Breast epithelium (tissue), 4 donors: ENCODE measurements around the gene PHACTR1. TPM values are rescaled to one million over a fixed set of nuclear protein-coding genes. Genes with fewer than 3 reads are reported as not detected.

ENCODE experiments used
- DNase-seq, 2 donors: peaks; one replicate each; pipeline ENCODE4 v3.0.0-alpha.2; 2019; ENCODE audit warnings: low spot score in 2 of 2
- H3K27ac ChIP-seq, 2 donors: fragments of 200-600 bp; sonication (generic) in 1 of 2; one replicate each; pipeline ENCODE4 v1.5.1; 2016 to 2019; ENCODE audit warnings: mild to moderate bottlenecking in 1 of 2
- H3K27me3 ChIP-seq, 2 donors: fragments of 200-600 bp; sonication (generic) in 1 of 2; one replicate each; pipeline versions ENCODE4 v1.5.1 to v1.6.0; 2017 to 2019; ENCODE audit warnings: control low read depth in 1 of 2, mild to moderate bottlenecking in 1 of 2
- H3K36me3 ChIP-seq: fragments of 200-600 bp; one replicate; pipeline ENCODE4 v1.5.1; 2019
- H3K4me1 ChIP-seq, 2 donors: fragments of 200-600 bp; sonication (generic); one replicate each; pipeline ENCODE4 v1.5.1; 2016 to 2019; ENCODE audit warnings: control low read depth in 1 of 2
- H3K4me3 ChIP-seq, 3 donors: fragments of 200-600 bp; sonication (generic); 1 replicate in 2 of 3; 2 replicates in 1 of 3; pipeline ENCODE4 v1.5.1; 2016 to 2019; ENCODE audit warnings: mild to moderate bottlenecking in 3 of 3, moderate library complexity in 2 of 3
- H3K9me3 ChIP-seq, 2 donors: fragments of 200-600 bp; sonication (generic) in 1 of 2; one replicate each; pipeline ENCODE4 v1.5.1; 2016 to 2019; ENCODE audit warnings: control low read depth in 1 of 2
- CTCF ChIP-seq, 3 donors: fragments of 450-650 bp; IDR thresholded peaks; one replicate each; pipeline ENCODE4 v1.5.1; 2016 to 2017; ENCODE audit warnings: antibody characterized with exemption in 3 of 3, mild to moderate bottlenecking in 3 of 3, moderate library complexity in 3 of 3
- POLR2A ChIP-seq: fragments of 450-650 bp; IDR thresholded peaks from one replicate; pipeline ENCODE4 v1.6.1; 2016; ENCODE audit warnings: antibody characterized with exemption, mild to moderate bottlenecking, moderate library complexity
- POLR2AphosphoS5 ChIP-seq, 3 donors: sonication (generic); formaldehyde crosslinking; IDR thresholded peaks; one replicate each; pipeline ENCODE4 v1.6.1; 2017; ENCODE audit warnings: antibody characterized with exemption in 3 of 3
- intact Hi-C: fragments of 100-400 bp; cut with DNase I; formaldehyde crosslinking; loops from one replicate; pipeline ENCODE4 v1.15.1; 2023; ENCODE audit warnings: low total_unique reads
- total RNA-seq, 3 donors: library from RNA; depleted of rRNA; stranded (reverse); fragments of >200 nt; gene quantifications; one replicate each; pipeline ENCODE4 v1.1.0, GENCODE V29; 2016

The PHACTR1 gene
- total RNA-seq, 3 donors from 2014 or later = 4.1 to 5.6 (median 4.6) TPM

- Histone ChIP-seq H3K4me1 (no peaks in the 10 kb centered on the region), H3K27ac (no peak overlapping the region), H3K9me3 (no peaks in the 10 kb centered on the region), H3K27me3 (no peaks in the 10 kb centered on the region), H3K4me3 (no peak overlapping the region), H3K36me3 (no peaks in the 10 kb centered on the region)
- TF ChIP-seq POLR2AphosphoS5 (IDR thresholded peaks at IDR 0.05) (no peak), POLR2A (no peak), CTCF (IDR thresholded peaks at IDR 0.05) (no peak)
- intact Hi-C loops = no loop called here
- DNase-seq = no peak
Measured at GRCh38 chr6:13212096-13212495, 495.5 kb downstream of the PHACTR1 start.

GRCh38 chr6:13212538-13212937 lies 496.0 kb downstream of the PHACTR1 start:
- Histone ChIP-seq H3K9me3 (no peaks in the 10 kb centered on the region), H3K4me3 (no peak overlapping the region), H3K27ac (no peak overlapping the region), H3K4me1 (no peaks in the 10 kb centered on the region), H3K36me3 (no peaks in the 10 kb centered on the region), H3K27me3 (no peaks in the 10 kb centered on the region)
- intact Hi-C loops = no loop called here
- TF ChIP-seq POLR2AphosphoS5 (IDR thresholded peaks at IDR 0.05) (no peak), CTCF (IDR thresholded peaks at IDR 0.05) (no peak), POLR2A (no peak)
- no peak for DNase-seq

GRCh38 chr6:13215390-13215789 lies 498.8 kb downstream of the PHACTR1 start:
- no peak for DNase-seq
- intact Hi-C loops = no loop called here
- no peaks in the 10 kb centered on the region for H3K9me3 ChIP-seq
- no peak overlapping the region for H3K27ac ChIP-seq
- no peak for TF ChIP-seq CTCF (IDR thresholded peaks at IDR 0.05)
- no peak for TF ChIP-seq POLR2AphosphoS5 (IDR thresholded peaks at IDR 0.05)
- no peak for TF ChIP-seq POLR2A
- H3K4me3 ChIP-seq = no peak overlapping the region
- H3K4me1 ChIP-seq = no peaks in the 10 kb centered on the region
- H3K36me3 ChIP-seq = no peaks in the 10 kb centered on the region
- H3K27me3 ChIP-seq = no peaks in the 10 kb centered on the region

- no peaks in the 10 kb centered on the region for H3K27me3 ChIP-seq
- intact Hi-C loops = no loop called here
- no peaks in the 10 kb centered on the region for H3K36me3 ChIP-seq
- no peak overlapping the region for H3K27ac ChIP-seq
- TF ChIP-seq POLR2AphosphoS5 (IDR thresholded peaks at IDR 0.05) (no peak), POLR2A (no peak), CTCF (IDR thresholded peaks at IDR 0.05) (no peak)
- no peak overlapping the region for H3K4me3 ChIP-seq
- no peaks in the 10 kb centered on the region for H3K4me1 ChIP-seq
- no peak for DNase-seq
- H3K9me3 ChIP-seq = no peaks in the 10 kb centered on the region
Measured at GRCh38 chr6:13216236-13217014, 499.9 kb downstream of the PHACTR1 start.

- no peak overlapping the region for H3K4me3 ChIP-seq
- no peak overlapping the region for H3K27ac ChIP-seq
- DNase-seq = no peak
- intact Hi-C loops = no loop called here
- no peaks in the 10 kb centered on the region for H3K36me3 ChIP-seq
- H3K4me1 ChIP-seq = no peaks in the 10 kb centered on the region
- TF ChIP-seq POLR2A (no peak), CTCF (IDR thresholded peaks at IDR 0.05) (no peak), POLR2AphosphoS5 (IDR thresholded peaks at IDR 0.05) (no peak)
- H3K27me3 ChIP-seq = no peaks in the 10 kb centered on the region
- no peaks in the 10 kb centered on the region for H3K9me3 ChIP-seq
Measured at GRCh38 chr6:13217206-13217905, 500.8 kb downstream of the PHACTR1 start.
